Activated CD8-positive, alpha-beta memory T cell treated with anti-CD3 and anti-CD28 coated beads, Interleukin-2, amount 10 ng/mL, durations not matched to agents 7 days and 5 days (primary cell): ENCODE data around the gene TPM2. TPM values are rescaled to one million over a fixed set of nuclear protein-coding genes. Genes with fewer than 3 reads are reported as not detected.
A peak's percentile ranks its signal among the peaks of the same experiment; 100 is the strongest.

Experiments
- ATAC-seq: fragments of 150-1000 bp; cut with Tn5 transposase; one replicate; pipeline ENCODE4 v1.10.0; 2021; ENCODE audit warnings: moderate library complexity
- CTCF ChIA-PET: fragments of 350-600 bp; sonication (Branson Sonifier 250); formaldehyde crosslinking; loops from one replicate; lab custom pipeline; 2021; ENCODE audit warnings: antibody characterized with exemption; lab: Charles Lee
- DNase-seq: peaks from one replicate; pipeline ENCODE4 v3.0.0-alpha.2; 2020
- H3K27ac Mint-ChIP-seq: one replicate; pipeline ENCODE4 v1.8.0; 2021; ENCODE audit warnings: mild to moderate bottlenecking, mixed read lengths
- H3K27me3 Mint-ChIP-seq: one replicate; pipeline ENCODE4 v1.8.0; 2021; ENCODE audit warnings: mixed read lengths
- H3K36me3 Mint-ChIP-seq: one replicate; pipeline ENCODE4 v1.8.0; 2021; ENCODE audit warnings: mild to moderate bottlenecking, mixed read lengths
- H3K4me1 Mint-ChIP-seq: one replicate; pipeline ENCODE4 v1.8.0; 2021; ENCODE audit warnings: mixed read lengths
- H3K4me3 Mint-ChIP-seq: one replicate; pipeline ENCODE4 v1.8.0; 2021; ENCODE audit warnings: mild to moderate bottlenecking, moderate library complexity, mixed read lengths
- H3K9me3 Mint-ChIP-seq: one replicate; pipeline ENCODE4 v1.8.0; 2022; ENCODE audit warnings: low read depth, mixed read lengths
- total RNA-seq, 2 experiments: library from RNA; stranded (reverse); gene quantifications; one replicate each; pipeline ENCODE4 v1.2.3, GENCODE V29; 2021

Gene TPM2
- total RNA-seq, 2 experiments from 2014 or later: 6.1 to 12.1 TPM

GRCh38 chr9:35729101-35729500 lies 39.4 kb upstream of the TPM2 start:
- H3K36me3 Mint-ChIP-seq: peaks cover 21% of the 10 kb centered on the region
- H3K27me3 Mint-ChIP-seq: no peaks in the 10 kb centered on the region
- ATAC-seq (no peak), DNase-seq (no peak)
- H3K9me3 Mint-ChIP-seq: no peaks in the 10 kb centered on the region
- CTCF ChIA-PET: interaction anchor here (0.6 to 7.3 kb wide), 12 partner anchors 8 to 745 kb away, joined by 3 to 68 read pairs (median 17); partner anchors contain the start of genes CCDC107, GBA2, RGP1 and RMRP
- no peak overlapping the region for H3K4me3 Mint-ChIP-seq
- peaks cover 20% of the 10 kb centered on the region for H3K4me1 Mint-ChIP-seq
- H3K27ac Mint-ChIP-seq: no peak overlapping the region

DNA sequence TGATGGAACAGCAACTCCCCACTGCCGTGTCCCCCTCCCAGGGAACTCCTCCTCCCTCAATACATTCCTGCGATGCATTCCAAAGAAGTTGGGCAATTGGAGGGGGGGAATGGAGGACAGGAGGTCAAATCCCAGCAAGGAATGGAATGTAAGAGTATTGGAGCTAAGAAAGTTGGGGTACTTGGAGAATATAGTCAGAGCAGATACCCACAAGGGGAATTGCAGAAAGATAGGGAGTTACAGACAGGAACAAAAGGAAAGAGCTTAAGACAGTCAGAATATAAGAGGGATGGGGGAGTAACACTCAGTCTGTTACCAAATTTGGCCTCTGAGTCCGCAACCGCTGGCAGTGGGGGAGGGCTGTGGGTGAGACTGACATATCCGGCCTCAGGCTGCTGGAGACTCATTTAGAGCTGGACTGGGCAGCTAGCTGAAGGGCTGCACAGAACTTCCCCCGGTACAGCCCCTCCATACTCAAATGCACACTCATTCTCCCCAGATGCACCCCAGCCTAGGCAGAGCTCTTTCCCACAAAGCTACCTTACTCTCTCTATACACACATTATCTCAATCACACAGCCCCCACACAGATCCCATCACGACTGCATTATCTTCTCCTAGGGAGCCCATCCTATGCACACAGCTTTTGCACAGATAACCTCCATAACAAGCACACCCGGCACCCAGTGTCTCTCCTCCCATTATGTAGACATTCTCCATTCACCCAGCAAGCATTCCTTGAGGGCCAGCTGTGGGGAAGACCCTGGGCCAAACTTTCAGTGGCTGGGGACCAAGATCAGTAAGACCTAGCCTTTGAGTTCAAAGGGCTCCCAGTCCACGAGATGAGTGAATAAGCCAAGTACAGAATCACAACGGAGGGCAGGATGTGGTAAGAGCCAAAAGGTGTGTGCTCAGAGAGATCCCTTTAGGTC lies 38.6 kb upstream of the TPM2 start:
- peaks cover 22% of the 10 kb centered on the region for H3K36me3 Mint-ChIP-seq
- DNase-seq (peak; percentile 91), ATAC-seq (peak; percentile 1)
- CTCF ChIA-PET: interaction anchor here (0.7 to 7.3 kb wide), 24 partner anchors 7 to 744 kb away, joined by 3 to 68 read pairs (median 6); partner anchors contain the start of genes ARHGEF39, CCDC107, GBA2 and RGP1
- H3K4me1 Mint-ChIP-seq: peaks cover 13% of the 10 kb centered on the region
- no peaks in the 10 kb centered on the region for H3K9me3 Mint-ChIP-seq
- H3K27ac Mint-ChIP-seq: no peak overlapping the region
- no peaks in the 10 kb centered on the region for H3K27me3 Mint-ChIP-seq
- no peak overlapping the region for H3K4me3 Mint-ChIP-seq

DNA sequence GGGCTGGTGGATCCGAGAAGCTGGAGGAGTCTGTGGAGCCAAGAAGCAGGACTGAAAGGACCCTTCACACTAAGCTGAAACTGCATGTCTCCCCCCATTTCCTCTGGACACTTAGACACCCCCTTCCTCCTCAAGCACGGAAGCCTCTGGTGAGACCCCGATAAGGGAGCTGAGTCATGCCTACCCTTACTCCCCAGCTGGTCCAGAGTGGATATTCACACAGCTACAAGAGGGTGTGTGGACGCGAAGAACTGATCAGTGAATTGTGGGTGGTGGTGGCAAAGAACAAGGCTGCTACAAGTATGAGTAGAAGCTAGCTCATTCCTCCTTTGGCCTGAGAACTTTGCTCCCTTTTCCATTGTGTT lies 37.9 kb upstream of the TPM2 start:
- H3K4me1 Mint-ChIP-seq: peaks cover 9% of the 10 kb centered on the region
- H3K36me3 Mint-ChIP-seq: peaks cover 25% of the 10 kb centered on the region
- H3K27me3 Mint-ChIP-seq: no peaks in the 10 kb centered on the region
- CTCF ChIA-PET: interaction anchor here (0.7 to 7.3 kb wide), 24 partner anchors 8 to 157 kb away, joined by 3 to 68 read pairs (median 6); partner anchors contain the start of genes ARHGEF39, CCDC107, GBA2 and RGP1
- no peak overlapping the region for H3K27ac Mint-ChIP-seq
- peak; percentile 51 for DNase-seq
- no peak overlapping the region for H3K4me3 Mint-ChIP-seq
- no peak for ATAC-seq
- H3K9me3 Mint-ChIP-seq: no peaks in the 10 kb centered on the region

DNA sequence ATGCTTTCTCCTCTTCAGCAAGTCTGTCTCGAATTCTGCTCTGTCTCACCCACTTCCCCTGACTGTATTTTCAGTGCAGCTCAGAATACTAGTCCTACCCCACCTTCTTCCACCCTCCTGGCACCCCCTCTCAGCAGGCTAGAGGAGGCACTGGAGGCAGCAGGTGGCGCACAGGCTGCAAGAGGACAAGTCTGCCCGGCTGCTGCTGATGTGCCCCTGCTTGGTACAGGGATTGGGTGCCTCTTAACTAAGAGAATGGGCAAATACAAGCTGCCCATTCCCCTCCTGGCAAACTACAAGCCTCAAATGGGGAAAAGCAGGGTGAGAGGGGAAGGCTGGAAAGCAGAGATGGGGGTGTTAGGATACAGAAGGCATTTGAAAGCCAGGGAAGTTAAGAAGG lies 37.2 kb upstream of the TPM2 start:
- Mint-ChIP-seq H3K27me3 (no peaks in the 10 kb centered on the region), H3K27ac (no peak overlapping the region), H3K4me3 (no peak overlapping the region), H3K4me1 (peaks cover 9% of the 10 kb centered on the region), H3K36me3 (peaks cover 30% of the 10 kb centered on the region), H3K9me3 (no peaks in the 10 kb centered on the region)
- DNase-seq (peak; percentile 75), ATAC-seq (peak; percentile 22)
- CTCF ChIA-PET: interaction anchor here (1.0 to 7.3 kb wide), 15 partner anchors 9 to 116 kb away, joined by 3 to 68 read pairs (median 7); partner anchors contain the start of genes CCDC107, GBA2, RGP1 and RMRP

DNA sequence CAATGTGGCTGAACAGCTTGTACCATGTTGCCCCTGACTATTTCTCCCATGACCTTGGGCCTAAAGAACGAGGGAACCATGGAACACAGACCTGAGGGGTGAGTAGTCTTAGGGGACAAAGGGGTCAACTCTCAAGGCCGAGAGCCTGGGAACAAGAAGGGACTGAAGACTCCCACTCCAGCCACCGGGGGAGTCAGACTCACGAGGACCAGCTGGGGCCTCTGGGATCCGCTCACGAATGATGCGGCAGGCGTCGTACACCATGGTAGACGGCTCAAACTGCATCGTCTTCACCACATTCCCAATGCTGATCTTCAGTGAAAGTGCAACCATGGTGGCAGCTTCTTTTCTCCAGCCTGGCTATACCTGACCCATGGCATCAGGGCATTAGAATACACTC lies 35.6 kb upstream of the TPM2 start:
- Mint-ChIP-seq H3K4me3 (no peak overlapping the region), H3K27me3 (no peaks in the 10 kb centered on the region), H3K4me1 (peaks cover 3% of the 10 kb centered on the region), H3K36me3 (peaks cover 37% of the 10 kb centered on the region), H3K27ac (no peak overlapping the region), H3K9me3 (no peaks in the 10 kb centered on the region)
- ATAC-seq: no peak
- CTCF ChIA-PET: interaction anchor here (0.8 to 4.8 kb wide), 2 partner anchors 29 to 108 kb away, joined by 3 to 68 read pairs; no protein-coding TSS in a partner anchor
- no peak for DNase-seq

GRCh38 chr9:35723908-35724307 lies 34.2 kb upstream of the TPM2 start:
- no peak overlapping the region for H3K27ac Mint-ChIP-seq
- no peak overlapping the region for H3K4me3 Mint-ChIP-seq
- H3K27me3 Mint-ChIP-seq: no peaks in the 10 kb centered on the region
- peaks cover 3% of the 10 kb centered on the region for H3K4me1 Mint-ChIP-seq
- ATAC-seq (no peak), DNase-seq (no peak)
- CTCF ChIA-PET: no interaction called here
- peaks cover 46% of the 10 kb centered on the region for H3K36me3 Mint-ChIP-seq
- no peaks in the 10 kb centered on the region for H3K9me3 Mint-ChIP-seq

- CTCF ChIA-PET: no interaction called here
- no peak for DNase-seq
- Mint-ChIP-seq H3K4me3 (no peak overlapping the region), H3K36me3 (peaks cover 47% of the 10 kb centered on the region), H3K27ac (no peak overlapping the region), H3K27me3 (no peaks in the 10 kb centered on the region), H3K4me1 (peaks cover 3% of the 10 kb centered on the region), H3K9me3 (no peaks in the 10 kb centered on the region)
- ATAC-seq: no peak
These were observed 33.7 kb upstream of the TPM2 start for GRCh38 chr9:35723426-35723825.

- no peak for ATAC-seq
- Mint-ChIP-seq H3K4me1 (no peaks in the 10 kb centered on the region), H3K9me3 (no peaks in the 10 kb centered on the region), H3K27me3 (no peaks in the 10 kb centered on the region), H3K4me3 (no peak overlapping the region), H3K36me3 (peaks cover 62% of the 10 kb centered on the region), H3K27ac (no peak overlapping the region)
- DNase-seq: no peak
- CTCF ChIA-PET: interaction anchor here (1.0 to 4.5 kb wide), 2 partner anchors 9 to 23 kb away, joined by 4 to 16 read pairs; no protein-coding TSS in a partner anchor
These were observed 29.8 kb upstream of the TPM2 start for GRCh38 chr9:35719546-35719945.

- DNase-seq (no peak), ATAC-seq (no peak)
- no peak overlapping the region for H3K27ac Mint-ChIP-seq
- H3K27me3 Mint-ChIP-seq: no peaks in the 10 kb centered on the region
- no peaks in the 10 kb centered on the region for H3K4me1 Mint-ChIP-seq
- CTCF ChIA-PET: interaction anchor here (1.0 to 4.5 kb wide), 2 partner anchors 9 to 23 kb away, joined by 4 to 16 read pairs; no protein-coding TSS in a partner anchor
- no peaks in the 10 kb centered on the region for H3K9me3 Mint-ChIP-seq
- H3K36me3 Mint-ChIP-seq: peaks cover 62% of the 10 kb centered on the region
- no peak overlapping the region for H3K4me3 Mint-ChIP-seq
These were observed 29.2 kb upstream of the TPM2 start for GRCh38 chr9:35718721-35719511.

- Mint-ChIP-seq H3K4me1 (no peaks in the 10 kb centered on the region), H3K4me3 (no peak overlapping the region), H3K9me3 (no peaks in the 10 kb centered on the region), H3K27me3 (no peaks in the 10 kb centered on the region), H3K27ac (no peak overlapping the region), H3K36me3 (peaks cover 68% of the 10 kb centered on the region)
- CTCF ChIA-PET: interaction anchor here (1.6 to 1.9 kb wide), 3 partner anchors 20 to 114 kb away, joined by 4 to 5 read pairs (median 5); partner anchors contain the start of gene TPM2
- DNase-seq (no peak), ATAC-seq (no peak)
These were observed 27.6 kb upstream of the TPM2 start for GRCh38 chr9:35717132-35717870.

DNA sequence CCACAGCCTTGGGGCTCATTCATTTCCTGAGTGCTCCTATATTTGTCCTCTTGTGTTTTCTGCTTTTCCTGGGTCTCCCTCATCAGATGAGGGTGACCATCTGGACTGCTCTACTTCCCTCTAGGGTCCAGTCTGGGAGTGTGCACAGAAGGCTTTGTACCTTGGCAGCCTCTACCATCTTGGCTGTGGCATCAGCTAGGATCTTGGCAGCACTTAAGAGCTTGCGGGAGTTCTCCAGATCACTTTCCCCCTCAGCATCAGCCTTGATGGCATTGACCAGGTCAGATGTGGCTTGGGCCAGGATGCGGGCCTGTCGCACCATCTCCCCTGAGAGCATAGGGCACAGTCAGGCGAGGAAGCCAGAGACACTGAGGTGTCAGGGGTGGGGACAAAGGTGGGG lies 26.5 kb upstream of the TPM2 start:
- ATAC-seq (no peak), DNase-seq (no peak)
- H3K27me3 Mint-ChIP-seq: no peaks in the 10 kb centered on the region
- H3K4me3 Mint-ChIP-seq: no peak overlapping the region
- H3K27ac Mint-ChIP-seq: no peak overlapping the region
- CTCF ChIA-PET: interaction anchor here (1.7 to 5.7 kb wide), 3 partner anchors 19 to 112 kb away, joined by 4 to 41 read pairs (median 5); partner anchors contain the start of gene TPM2
- no peaks in the 10 kb centered on the region for H3K4me1 Mint-ChIP-seq
- H3K9me3 Mint-ChIP-seq: no peaks in the 10 kb centered on the region
- peaks cover 64% of the 10 kb centered on the region for H3K36me3 Mint-ChIP-seq

DNA sequence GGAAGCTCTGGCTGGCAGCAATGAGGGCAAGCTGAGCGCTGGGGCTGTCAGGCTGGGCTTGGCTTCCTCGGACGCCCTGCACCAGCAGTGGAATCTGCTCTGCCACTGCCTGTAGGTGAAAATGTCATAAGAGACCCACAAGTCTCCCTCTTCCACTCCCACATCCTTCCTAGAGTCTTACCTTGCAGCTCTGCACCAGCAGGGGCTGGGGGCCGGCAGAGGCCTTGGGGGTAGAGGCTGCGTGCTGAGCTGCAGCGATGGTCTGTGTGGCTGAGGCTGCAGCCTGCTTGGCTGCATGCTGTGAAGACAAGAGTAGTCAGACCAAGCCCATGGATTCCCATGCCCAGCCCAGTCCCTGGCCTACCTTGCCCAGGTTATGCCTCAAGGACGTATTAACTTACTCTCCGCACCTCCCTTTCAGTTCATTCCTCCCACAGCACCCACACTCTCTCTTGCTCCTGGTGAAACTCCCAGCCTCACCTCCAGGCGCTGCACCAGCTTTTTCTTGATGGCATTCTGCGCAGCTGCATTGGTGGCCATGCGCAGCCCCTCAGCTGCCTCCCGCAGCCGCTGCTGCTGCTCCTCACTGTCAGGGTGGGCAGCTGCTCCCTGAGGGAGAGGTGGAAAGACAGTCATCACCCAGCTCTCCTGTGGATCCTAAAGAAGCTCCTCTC lies 25.0 kb upstream of the TPM2 start:
- Mint-ChIP-seq H3K27ac (peak overlapping the region; percentile 65), H3K36me3 (peaks cover 71% of the 10 kb centered on the region), H3K4me3 (no peak overlapping the region), H3K4me1 (no peaks in the 10 kb centered on the region), H3K27me3 (no peaks in the 10 kb centered on the region), H3K9me3 (no peaks in the 10 kb centered on the region)
- DNase-seq (no peak), ATAC-seq (no peak)
- CTCF ChIA-PET: interaction anchor here (1.3 to 5.7 kb wide), 2 partner anchors 13 to 18 kb away, joined by 5 to 41 read pairs; no protein-coding TSS in a partner anchor
